Activated CD8-positive, alpha-beta T cell treated with anti-CD3 and anti-CD28 coated beads for 36 hours (primary cell): Measurements from ENCODE around the gene NHS. TPM values are rescaled to one million over a fixed set of nuclear protein-coding genes. Genes with fewer than 3 reads are reported as not detected.

ENCODE experiments used
- ATAC-seq: fragments of 200-7000 bp; cut with Tn5 transposase; one replicate; pipeline ENCODE4 v1.10.0; 2021; ENCODE audit warnings: mild to moderate bottlenecking, moderate library complexity
- CTCF ChIA-PET: fragments of 350-600 bp; sonication (Branson Sonifier 250); formaldehyde crosslinking; loops from one replicate; lab custom pipeline; 2021; ENCODE audit warnings: antibody characterized with exemption; lab: Charles Lee
- POLR2A ChIA-PET: fragments of 350-600 bp; sonication (Branson Sonifier 250); formaldehyde crosslinking; loops from one replicate; lab custom pipeline; 2021; ENCODE audit warnings: antibody characterized with exemption; lab: Charles Lee
- DNase-seq: peaks from one replicate; pipeline ENCODE4 v3.0.0-alpha.2; 2020
- H3K27ac Mint-ChIP-seq: one replicate; pipeline ENCODE4 v1.8.0; 2021; ENCODE audit warnings: mild to moderate bottlenecking, mixed read lengths
- H3K27me3 Mint-ChIP-seq: one replicate; pipeline ENCODE4 v1.8.0; 2021; ENCODE audit warnings: mixed read lengths
- H3K36me3 Mint-ChIP-seq: one replicate; pipeline ENCODE4 v1.8.0; 2021; ENCODE audit warnings: low read depth, mixed read lengths
- H3K4me1 Mint-ChIP-seq: one replicate; pipeline ENCODE4 v1.8.0; 2021; ENCODE audit warnings: low read depth, mixed read lengths
- H3K4me3 Mint-ChIP-seq: one replicate; pipeline ENCODE4 v1.8.0; 2021; ENCODE audit warnings: mild to moderate bottlenecking, moderate library complexity, mixed read lengths
- H3K9me3 Mint-ChIP-seq: one replicate; pipeline ENCODE4 v1.8.0; 2021; ENCODE audit warnings: mixed read lengths
- intact Hi-C: fragments of 100-400 bp; cut with micrococcal nuclease; formaldehyde crosslinking; loops from one replicate; pipeline ENCODE4 v1.10.0; 2022
- total RNA-seq, 2 experiments: library from RNA; stranded (reverse); gene quantifications; one replicate each; pipeline ENCODE4 v1.2.3, GENCODE V29; 2021
- TF ChIP-seq, protein P1 (sequence below): fragments of 200-600 bp; IDR thresholded peaks from one replicate; pipeline ENCODE4 v1.8.0; 2022; ENCODE audit warnings: antibody characterized with exemption, mild to moderate bottlenecking

Gene NHS
- total RNA-seq, 2 experiments from 2014 or later, result 6.9 to 7.3 TPM

GRCh38 chrX:17462881-17463280 lies 87.9 kb downstream of the NHS start:
- CTCF ChIA-PET, result no interaction called here
- peaks cover 2% of the 10 kb centered on the region for H3K27me3 Mint-ChIP-seq
- intact Hi-C loops, result no loop called here
- POLR2A ChIA-PET, result no interaction called here
- no peak for DNase-seq
- H3K4me3 Mint-ChIP-seq, result no peak overlapping the region
- no peaks in the 10 kb centered on the region for H3K4me1 Mint-ChIP-seq
- ATAC-seq, result no peak
- H3K9me3 Mint-ChIP-seq, result no peaks in the 10 kb centered on the region
- no peak overlapping the region for H3K27ac Mint-ChIP-seq
- no peaks in the 10 kb centered on the region for H3K36me3 Mint-ChIP-seq
- TF ChIP-seq, protein P1, sequence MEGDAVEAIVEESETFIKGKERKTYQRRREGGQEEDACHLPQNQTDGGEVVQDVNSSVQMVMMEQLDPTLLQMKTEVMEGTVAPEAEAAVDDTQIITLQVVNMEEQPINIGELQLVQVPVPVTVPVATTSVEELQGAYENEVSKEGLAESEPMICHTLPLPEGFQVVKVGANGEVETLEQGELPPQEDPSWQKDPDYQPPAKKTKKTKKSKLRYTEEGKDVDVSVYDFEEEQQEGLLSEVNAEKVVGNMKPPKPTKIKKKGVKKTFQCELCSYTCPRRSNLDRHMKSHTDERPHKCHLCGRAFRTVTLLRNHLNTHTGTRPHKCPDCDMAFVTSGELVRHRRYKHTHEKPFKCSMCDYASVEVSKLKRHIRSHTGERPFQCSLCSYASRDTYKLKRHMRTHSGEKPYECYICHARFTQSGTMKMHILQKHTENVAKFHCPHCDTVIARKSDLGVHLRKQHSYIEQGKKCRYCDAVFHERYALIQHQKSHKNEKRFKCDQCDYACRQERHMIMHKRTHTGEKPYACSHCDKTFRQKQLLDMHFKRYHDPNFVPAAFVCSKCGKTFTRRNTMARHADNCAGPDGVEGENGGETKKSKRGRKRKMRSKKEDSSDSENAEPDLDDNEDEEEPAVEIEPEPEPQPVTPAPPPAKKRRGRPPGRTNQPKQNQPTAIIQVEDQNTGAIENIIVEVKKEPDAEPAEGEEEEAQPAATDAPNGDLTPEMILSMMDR, result no peak

DNA sequence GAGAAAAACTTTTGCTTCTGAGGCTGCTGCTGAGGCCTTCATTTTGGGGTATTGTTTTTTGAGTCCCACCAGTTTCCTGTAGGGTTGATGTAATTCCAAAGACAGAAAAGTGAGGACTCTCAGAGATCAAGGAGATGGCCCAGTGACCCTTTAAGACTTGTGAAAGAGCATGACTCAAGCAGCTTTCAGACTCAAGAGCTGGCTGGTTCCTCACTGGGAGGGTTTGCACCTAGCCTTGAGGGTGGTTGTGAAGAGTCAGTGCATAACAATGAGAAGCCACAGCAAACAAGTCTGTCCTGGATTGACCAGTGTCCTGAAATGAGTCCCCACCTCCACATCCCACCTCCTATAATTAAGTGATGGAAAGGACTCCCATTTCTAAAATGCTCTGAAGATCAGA lies 89.2 kb downstream of the NHS start:
- Mint-ChIP-seq H3K27ac (no peak overlapping the region), H3K4me3 (no peak overlapping the region), H3K4me1 (no peaks in the 10 kb centered on the region), H3K27me3 (peaks cover 2% of the 10 kb centered on the region), H3K36me3 (no peaks in the 10 kb centered on the region), H3K9me3 (no peaks in the 10 kb centered on the region)
- DNase-seq (no peak), ATAC-seq (no peak)
- POLR2A ChIA-PET, result no interaction called here
- CTCF ChIA-PET, result no interaction called here
- TF ChIP-seq, protein P1, result no peak
- intact Hi-C loops, result no loop called here

DNA sequence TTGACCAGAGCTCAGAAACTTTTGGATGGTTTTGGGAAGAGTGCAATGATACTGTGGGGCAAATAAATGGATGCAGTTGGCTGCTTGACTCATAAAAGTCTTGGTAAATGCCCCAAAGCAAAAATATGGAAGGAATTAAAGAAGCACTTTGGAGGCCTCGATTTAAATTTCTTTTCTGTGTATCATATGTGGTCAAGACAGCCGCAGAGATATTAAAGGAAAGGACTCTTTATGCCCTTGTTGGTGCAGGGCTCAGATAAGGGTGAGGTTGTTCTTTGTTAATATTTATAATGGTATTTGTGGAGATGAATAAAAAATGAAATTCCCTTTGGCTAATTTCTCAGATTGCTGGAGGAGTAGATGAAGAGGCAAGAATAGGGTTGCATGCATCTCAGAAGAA lies 90.2 kb downstream of the NHS start:
- Mint-ChIP-seq H3K4me1 (no peaks in the 10 kb centered on the region), H3K36me3 (no peaks in the 10 kb centered on the region), H3K27me3 (peaks cover 2% of the 10 kb centered on the region), H3K4me3 (no peak overlapping the region), H3K9me3 (no peaks in the 10 kb centered on the region), H3K27ac (no peak overlapping the region)
- TF ChIP-seq, protein P1, result no peak
- no peak for DNase-seq
- intact Hi-C loops, result no loop called here
- ChIA-PET POLR2A (no interaction called here), CTCF (no interaction called here)
- ATAC-seq, result no peak

DNA sequence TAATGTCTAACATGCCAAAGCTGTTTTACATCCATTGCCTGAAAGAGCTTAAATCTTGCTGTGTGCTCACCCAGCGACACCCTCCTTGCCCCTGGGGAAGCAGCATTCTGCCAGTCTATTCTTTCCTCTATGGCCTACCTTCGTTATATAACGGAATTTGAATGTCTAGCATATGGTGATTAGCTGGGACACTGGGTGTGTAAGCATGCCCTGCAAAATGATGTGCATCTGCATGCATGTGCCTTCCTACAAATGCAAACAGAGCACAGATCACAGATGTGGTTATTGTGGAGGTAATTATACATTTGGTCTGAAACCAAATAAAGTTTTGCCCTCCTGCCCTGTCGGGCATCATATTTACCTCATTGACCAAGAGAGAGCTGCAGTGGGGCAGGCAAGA lies 90.8 kb downstream of the NHS start:
- POLR2A ChIA-PET, result no interaction called here
- TF ChIP-seq, protein P1, result no peak
- Mint-ChIP-seq H3K27me3 (peaks cover 2% of the 10 kb centered on the region), H3K9me3 (no peaks in the 10 kb centered on the region), H3K36me3 (no peaks in the 10 kb centered on the region), H3K4me1 (no peaks in the 10 kb centered on the region), H3K4me3 (no peak overlapping the region), H3K27ac (no peak overlapping the region)
- intact Hi-C loops, result no loop called here
- CTCF ChIA-PET, result no interaction called here
- DNase-seq, result no peak
- no peak for ATAC-seq

DNA sequence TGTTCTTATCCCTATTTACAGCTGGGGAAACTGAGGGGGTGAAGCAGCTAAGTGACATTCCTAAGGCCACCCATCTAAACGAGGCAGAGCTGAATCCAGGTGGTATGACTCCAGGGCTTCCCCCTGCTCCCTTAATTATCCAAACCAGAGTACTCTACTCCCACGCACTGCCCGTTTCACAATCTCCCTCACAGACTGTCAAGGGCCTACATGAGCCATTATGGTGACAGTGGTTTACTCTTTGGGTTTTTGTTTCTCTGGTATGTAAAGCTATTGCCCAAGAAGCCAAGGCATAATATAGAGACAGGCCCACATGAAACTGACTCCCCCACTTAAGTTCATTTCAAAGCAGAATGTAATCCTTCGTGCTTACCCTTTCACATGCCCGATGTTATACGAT lies 95.1 kb downstream of the NHS start:
- no peak overlapping the region for H3K27ac Mint-ChIP-seq
- intact Hi-C loops, result no loop called here
- no peaks in the 10 kb centered on the region for H3K4me1 Mint-ChIP-seq
- H3K36me3 Mint-ChIP-seq, result no peaks in the 10 kb centered on the region
- TF ChIP-seq, protein P1, result no peak
- ChIA-PET POLR2A (no interaction called here), CTCF (no interaction called here)
- H3K9me3 Mint-ChIP-seq, result no peaks in the 10 kb centered on the region
- H3K27me3 Mint-ChIP-seq, result no peaks in the 10 kb centered on the region
- DNase-seq, result no peak
- no peak for ATAC-seq
- H3K4me3 Mint-ChIP-seq, result no peak overlapping the region
